T-helper 1 cell treated with Interleukin-12 subunit alpha and Interleukin-12 subunit beta and Interleukin-4 antibody, amounts not matched to agents 30 ng/mL and 1 ng/mL, for 36 hours (primary cell): ENCODE results near the gene AIFM1. TPM values are rescaled to one million over a fixed set of nuclear protein-coding genes. Genes with fewer than 3 reads are reported as not detected.

Experiments
- intact Hi-C: fragments of 100-400 bp; cut with micrococcal nuclease; formaldehyde crosslinking; loops from one replicate; pipeline ENCODE4 v1.15.1; 2024
- total RNA-seq: library from RNA; stranded (reverse); gene quantifications from 2 replicates; pipeline ENCODE4 v1.2.3, GENCODE V29; 2022

The AIFM1 gene
- total RNA-seq, 1 donor from 2014 or later = 36.2 TPM

DNA sequence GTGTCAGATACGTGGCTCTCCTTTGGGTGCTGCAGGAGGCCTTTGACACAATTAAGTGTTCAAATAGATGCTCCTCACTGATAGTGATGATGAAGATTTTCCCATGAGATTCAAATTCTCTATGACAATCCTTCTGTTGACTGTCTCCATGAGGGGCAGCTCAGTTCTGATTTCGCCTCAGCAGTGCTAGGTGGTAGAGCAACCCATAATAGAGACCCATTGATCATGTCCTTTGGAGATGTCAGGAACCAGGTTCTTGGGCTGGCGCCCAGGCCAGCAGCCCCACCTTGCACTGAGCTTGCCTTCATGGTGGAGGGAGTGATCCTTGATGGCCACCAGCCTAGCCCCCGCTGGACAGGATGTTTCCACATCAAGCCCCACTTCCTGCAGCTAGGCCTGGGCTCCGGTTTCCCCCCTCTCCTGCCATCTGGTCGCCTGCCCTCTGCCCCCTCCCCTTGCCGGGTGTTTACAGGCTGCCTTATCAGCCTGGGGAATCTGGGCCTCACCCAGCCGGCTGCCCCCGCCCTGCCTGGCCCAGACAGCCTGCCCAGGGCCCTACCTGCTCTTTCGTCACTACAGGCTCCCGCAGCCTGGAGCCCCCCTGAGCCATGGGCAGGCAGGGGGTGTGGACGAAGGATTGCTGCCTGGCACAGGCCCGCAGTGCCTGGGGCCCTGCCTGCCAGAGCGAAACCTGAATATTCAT, 68.0 kb downstream of the AIFM1 start:
- intact Hi-C loops = no loop called here

- intact Hi-C loops = no loop called here
These were observed 70.2 kb downstream of the AIFM1 start for GRCh38 chrX:130095249-130096030.

- intact Hi-C loops = no loop called here
These were observed 70.9 kb downstream of the AIFM1 start for GRCh38 chrX:130094696-130095095.

- intact Hi-C loops = no loop called here
These were observed 72.4 kb downstream of the AIFM1 start for GRCh38 chrX:130093271-130093670.

GRCh38 chrX:130091980-130092522, 73.6 kb downstream of the AIFM1 start:
- intact Hi-C loops = loop anchor here (1.0 kb wide), 3 partner anchors 10 to 28 kb away; no protein-coding TSS in a partner anchor

DNA sequence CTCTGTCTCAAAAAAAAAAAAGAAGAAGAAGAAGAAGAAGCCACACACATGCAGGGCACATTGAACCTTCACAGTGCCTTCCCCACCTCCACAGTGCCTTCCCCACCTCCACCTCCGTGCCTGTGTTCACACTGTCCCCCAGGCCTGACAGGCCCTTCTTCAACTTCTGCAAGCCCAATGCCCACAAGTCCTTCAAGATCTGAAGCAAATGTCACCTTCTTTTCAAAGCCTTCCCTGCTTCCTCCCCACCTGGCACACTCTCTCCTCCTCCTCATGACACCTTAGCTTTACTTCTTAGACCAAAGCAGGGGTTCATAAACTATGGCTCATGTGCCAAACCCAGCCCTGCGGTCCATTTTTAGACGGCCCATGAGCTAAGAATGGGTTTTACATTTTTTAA, 75.3 kb downstream of the AIFM1 start:
- intact Hi-C loops = no loop called here

DNA sequence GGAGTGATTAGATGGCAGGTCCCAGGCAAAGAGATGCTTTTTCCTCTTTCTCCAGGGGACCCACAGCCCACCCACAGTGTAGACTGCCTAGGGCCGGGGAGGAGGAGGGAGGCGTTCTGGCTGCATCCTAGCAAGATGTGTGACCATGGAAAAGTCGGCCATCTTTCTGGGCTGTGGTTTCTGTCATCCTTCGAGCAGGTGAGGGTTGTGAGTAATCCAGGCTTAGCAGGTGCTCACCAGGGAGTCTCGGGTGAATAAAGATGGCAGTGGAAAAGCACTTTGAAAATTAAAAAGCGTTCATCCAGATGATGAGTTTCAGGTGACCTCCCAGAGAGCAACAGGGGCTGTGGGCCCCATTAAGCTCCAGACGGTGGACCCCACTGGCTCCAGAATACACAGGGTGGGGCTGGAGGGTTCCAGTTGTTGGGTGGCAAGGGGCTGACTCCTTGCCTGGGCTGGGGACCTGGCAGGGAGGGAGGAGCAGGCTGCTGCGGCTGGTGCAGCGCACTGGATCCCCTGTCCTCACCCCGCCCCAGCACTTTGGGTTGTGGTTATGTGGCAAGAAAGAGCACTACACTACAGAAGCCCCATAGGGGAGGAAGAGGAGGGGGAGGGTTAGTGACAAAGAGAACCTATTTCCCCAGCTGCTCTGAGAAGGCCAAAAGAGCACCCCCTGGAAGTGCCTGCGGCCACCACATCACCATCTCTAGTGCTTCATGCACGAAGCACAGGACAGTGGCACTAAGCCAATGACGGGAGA, 79.0 kb downstream of the AIFM1 start:
- intact Hi-C loops = loop anchor here (1.0 to 10.0 kb wide), 4 partner anchors 80 to 1728 kb away; partner anchors contain the start of gene RBMX2

GRCh38 chrX:130085551-130086446, 79.8 kb downstream of the AIFM1 start:
- intact Hi-C loops = loop anchor here (1.0 to 10.0 kb wide), 3 partner anchors 81 to 1729 kb away; partner anchors contain the start of gene RBMX2

DNA sequence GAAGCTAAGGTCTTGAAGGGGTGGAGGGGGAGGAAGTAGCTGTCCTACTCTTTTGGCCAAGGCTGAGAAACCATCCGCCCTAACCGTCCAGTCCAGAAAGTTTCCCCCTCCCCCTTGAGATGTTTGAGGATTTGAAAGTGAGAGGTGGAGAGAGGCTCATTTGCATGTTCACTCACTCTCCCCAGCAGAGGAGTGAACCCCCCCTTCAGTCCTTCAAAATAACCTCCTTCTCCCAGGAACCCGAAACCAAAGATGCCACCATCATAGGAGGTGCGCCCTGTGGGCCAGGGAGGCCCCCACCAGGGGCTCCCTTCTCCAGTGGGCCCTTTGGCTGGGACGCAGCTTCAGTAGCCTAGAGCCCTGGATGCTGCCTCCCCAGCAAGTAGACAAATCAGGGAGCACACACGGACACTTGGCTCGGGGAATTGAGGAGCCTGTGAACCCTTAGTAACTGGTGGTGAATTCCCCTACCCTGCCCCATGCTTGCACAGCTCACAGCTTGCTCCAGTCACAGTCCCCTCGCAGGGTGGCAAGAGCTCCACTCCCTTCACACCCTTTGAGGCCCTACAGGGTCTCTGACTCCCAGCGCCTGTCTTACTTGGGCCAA, 80.9 kb downstream of the AIFM1 start:
- intact Hi-C loops = loop anchor here (5.0 to 10.0 kb wide), 3 partner anchors 258 to 1730 kb away; partner anchors contain the start of gene RBMX2

- intact Hi-C loops = loop anchor here (2.0 to 10.0 kb wide), 4 partner anchors 101 to 1731 kb away; partner anchors contain the start of genes BCORL1 and RBMX2
These were observed 81.8 kb downstream of the AIFM1 start for GRCh38 chrX:130083656-130084382.

GRCh38 chrX:130083107-130083490, 82.5 kb downstream of the AIFM1 start:
- intact Hi-C loops = loop anchor here (2.0 to 10.0 kb wide), 4 partner anchors 100 to 1732 kb away; partner anchors contain the start of genes BCORL1 and RBMX2

GRCh38 chrX:130082244-130083106, 83.2 kb downstream of the AIFM1 start:
- intact Hi-C loops = loop anchor here (1.0 to 10.0 kb wide), 11 partner anchors 10 to 1732 kb away; partner anchors contain the start of genes AIFM1, BCORL1, ENOX2 and RBMX2

- intact Hi-C loops = loop anchor here (1.0 to 10.0 kb wide), 11 partner anchors 11 to 1733 kb away; partner anchors contain the start of genes AIFM1, BCORL1, ENOX2 and RBMX2
These were observed 84.1 kb downstream of the AIFM1 start for GRCh38 chrX:130081421-130082045.

GRCh38 chrX:130080791-130081367, 84.8 kb downstream of the AIFM1 start:
- intact Hi-C loops = loop anchor here (5.0 to 10.0 kb wide), 3 partner anchors 261 to 1734 kb away; partner anchors contain the start of gene RBMX2

DNA sequence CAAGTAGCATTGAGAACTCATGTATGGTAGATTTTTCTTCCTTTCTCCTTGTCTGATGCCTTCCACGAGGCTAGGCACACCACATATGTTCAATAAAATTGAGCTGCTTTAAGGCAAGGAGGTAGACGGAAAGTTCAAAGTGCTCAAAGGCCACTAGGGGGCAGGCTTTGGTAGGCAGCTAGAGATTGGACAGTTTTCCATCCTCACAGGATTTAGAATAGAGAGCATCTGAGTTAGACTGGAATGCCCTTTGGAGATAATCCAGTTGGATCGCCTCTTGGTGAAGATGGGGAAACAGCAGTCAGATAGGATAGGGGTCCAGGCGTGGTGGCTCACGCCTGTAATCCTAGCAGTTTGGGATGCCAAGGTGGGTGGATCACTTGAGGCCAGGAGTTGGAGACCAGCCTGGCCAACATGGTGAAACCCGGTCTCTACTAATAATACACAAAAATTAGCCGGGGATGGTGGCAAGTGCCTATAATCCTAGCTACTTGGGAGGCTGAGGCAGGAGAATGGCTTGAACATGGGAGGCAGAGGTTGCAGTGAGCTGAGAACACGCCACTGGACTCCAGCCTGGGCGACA, 85.7 kb downstream of the AIFM1 start:
- intact Hi-C loops = loop anchor here (5.0 to 10.0 kb wide), 3 partner anchors 262 to 1735 kb away; partner anchors contain the start of gene RBMX2
